Upper lobe of left lung (tissue), 6 donors: ENCODE measurements around the gene CSNK1A1. TPM values are rescaled to one million over a fixed set of nuclear protein-coding genes. Genes with fewer than 3 reads are reported as not detected.

ENCODE experiments used
- ATAC-seq, 2 donors: fragments of 200-7000 bp; cut with Tn5 transposase; one replicate each; pipeline ENCODE4 v1.9.1; 2022; ENCODE audit warnings: mild to moderate bottlenecking in 2 of 2, moderate library complexity in 2 of 2; ENCODE audit not compliant: low FRiP score in 2 of 2
- DNase-seq, 2 donors: peaks; one replicate each; pipeline ENCODE4 v3.0.0-alpha.2; 2019 to 2020
- H3K27ac ChIP-seq, 4 donors: fragments of 200-600 bp; sonication (generic); one replicate each; pipeline ENCODE4 v1.5.1; 2016 to 2019
- H3K27me3 ChIP-seq, 4 donors: fragments of 200-600 bp; sonication (generic); one replicate each; pipeline ENCODE4 v1.5.1; 2017 to 2019
- H3K36me3 ChIP-seq, 4 donors: fragments of 200-600 bp; sonication (generic); one replicate each; pipeline ENCODE4 v1.5.1; 2016 to 2019
- H3K4me1 ChIP-seq, 4 donors: fragments of 200-600 bp; sonication (generic); one replicate each; pipeline ENCODE4 v1.5.1; 2018 to 2019
- H3K4me3 ChIP-seq, 4 donors: fragments of 200-600 bp; sonication (generic); one replicate each; pipeline ENCODE4 v1.5.1; 2017 to 2019; ENCODE audit warnings: mild to moderate bottlenecking in 2 of 4, moderate library complexity in 1 of 4
- H3K9me3 ChIP-seq, 4 donors: fragments of 200-600 bp; sonication (generic); one replicate each; pipeline ENCODE4 v1.5.1; 2018 to 2019
- EP300 ChIP-seq, 4 donors: sonication (generic); formaldehyde crosslinking; IDR thresholded peaks; one replicate each; pipeline ENCODE4 v1.5.1; 2017; ENCODE audit warnings: antibody characterized with exemption in 4 of 4, control low read depth in 2 of 4
- POLR2A ChIP-seq, 4 donors: fragments of 450-650 bp; IDR thresholded peaks; one replicate each; pipeline ENCODE4 v1.5.1; 2016 to 2017; ENCODE audit warnings: antibody characterized with exemption in 4 of 4, mild to moderate bottlenecking in 2 of 4
- POLR2AphosphoS5 ChIP-seq, 2 donors: sonication (generic); formaldehyde crosslinking; IDR thresholded peaks; one replicate each; pipeline ENCODE4 v1.5.1; 2017; ENCODE audit warnings: antibody characterized with exemption in 2 of 2
- WGBS, 2 donors: methylation state at CpG; one replicate each; pipeline ENCODE4 v1.1.5; 2017 to 2018; 5-methylcytosine and 5-hydroxymethylcytosine counted together
- total RNA-seq, 6 donors: library from RNA; depleted of rRNA in 4 of 6; stranded (reverse); fragments of >200 nt in 4 of 6; gene quantifications; one replicate each; pipeline versions ENCODE4 v1.1.0 to v1.2.1, GENCODE V29; 2016 to 2021
- TF ChIP-seq, protein P1 (sequence below), 6 experiments: fragments of 450-650 bp in 4 of 6; fragments of 200-600 bp in 2 of 6; sonication (generic) in 2 of 6; IDR thresholded peaks; one replicate each; pipeline ENCODE4 v1.5.1; 2016 to 2019; ENCODE audit warnings: antibody characterized with exemption in 6 of 6
- donor health status: DM: no; HTN: no; CAD: no; lungs with moderate emphysema.
- donor health status: DM: no; HTN: yes; CAD: no; lungs with severe emphysema.

The CSNK1A1 gene
- total RNA-seq, 6 donors from 2014 or later, result 153 to 215 (median 202) TPM

DNA sequence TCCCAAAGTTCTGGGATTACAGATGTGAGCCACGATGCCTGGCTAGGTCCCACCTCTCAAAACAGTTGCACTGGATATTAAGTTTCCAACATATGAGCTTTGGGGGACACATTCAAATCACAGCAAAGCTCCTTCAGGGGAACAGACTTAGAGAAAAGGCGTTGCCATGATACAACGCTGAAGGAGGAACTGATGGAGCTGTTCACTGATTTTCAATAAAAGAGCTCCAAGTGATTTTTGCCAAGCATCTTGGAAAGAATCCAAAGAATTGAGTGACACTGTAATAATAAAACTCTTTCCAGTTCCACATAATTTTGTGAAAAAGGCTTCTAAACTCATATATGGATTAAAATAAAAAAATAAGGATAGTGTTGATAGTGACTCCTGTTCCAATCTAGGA, 72.5 kb downstream of the CSNK1A1 start:
- Histone ChIP-seq H3K27ac (no peak overlapping the region), H3K4me1 (peaks cover 0 to 5% (median 0%) of the 10 kb centered on the region in 4 donors), H3K27me3 (no peaks in the 10 kb centered on the region), H3K4me3 (no peak overlapping the region), H3K36me3 (no peaks in the 10 kb centered on the region), H3K9me3 (no peaks in the 10 kb centered on the region)
- no peak for ATAC-seq
- 77 to 82% methylated on average over 3 of the region's 3 CpGs for WGBS, 2 donors
- DNase-seq, result no peak
- TF ChIP-seq POLR2AphosphoS5 (IDR thresholded peaks at IDR 0.05), result no peak
- TF ChIP-seq, protein P1, sequence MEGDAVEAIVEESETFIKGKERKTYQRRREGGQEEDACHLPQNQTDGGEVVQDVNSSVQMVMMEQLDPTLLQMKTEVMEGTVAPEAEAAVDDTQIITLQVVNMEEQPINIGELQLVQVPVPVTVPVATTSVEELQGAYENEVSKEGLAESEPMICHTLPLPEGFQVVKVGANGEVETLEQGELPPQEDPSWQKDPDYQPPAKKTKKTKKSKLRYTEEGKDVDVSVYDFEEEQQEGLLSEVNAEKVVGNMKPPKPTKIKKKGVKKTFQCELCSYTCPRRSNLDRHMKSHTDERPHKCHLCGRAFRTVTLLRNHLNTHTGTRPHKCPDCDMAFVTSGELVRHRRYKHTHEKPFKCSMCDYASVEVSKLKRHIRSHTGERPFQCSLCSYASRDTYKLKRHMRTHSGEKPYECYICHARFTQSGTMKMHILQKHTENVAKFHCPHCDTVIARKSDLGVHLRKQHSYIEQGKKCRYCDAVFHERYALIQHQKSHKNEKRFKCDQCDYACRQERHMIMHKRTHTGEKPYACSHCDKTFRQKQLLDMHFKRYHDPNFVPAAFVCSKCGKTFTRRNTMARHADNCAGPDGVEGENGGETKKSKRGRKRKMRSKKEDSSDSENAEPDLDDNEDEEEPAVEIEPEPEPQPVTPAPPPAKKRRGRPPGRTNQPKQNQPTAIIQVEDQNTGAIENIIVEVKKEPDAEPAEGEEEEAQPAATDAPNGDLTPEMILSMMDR (IDR thresholded peaks at IDR 0.05), result no peak
- TF ChIP-seq EP300 (IDR thresholded peaks at IDR 0.05), result no peak
- no peak for TF ChIP-seq POLR2A (IDR thresholded peaks at IDR 0.05)

DNA sequence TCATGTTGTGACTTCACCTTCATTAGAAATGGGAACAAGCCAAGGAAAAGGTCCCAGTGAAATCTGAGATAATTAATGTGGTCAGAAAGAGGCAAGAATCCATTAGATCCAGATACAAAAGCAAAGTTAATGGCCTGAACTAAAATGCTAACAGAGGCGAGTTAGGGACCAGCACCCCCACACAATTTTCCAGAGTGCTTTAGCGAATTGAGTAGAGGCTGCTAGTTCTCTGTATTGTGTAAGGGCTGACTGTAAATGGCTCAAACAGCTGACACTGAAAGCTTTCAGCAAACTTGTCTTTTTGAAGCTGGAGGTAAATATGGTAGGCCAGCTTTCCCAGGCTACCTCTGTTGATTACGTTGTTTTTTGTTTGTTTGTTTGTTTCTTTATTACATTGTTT, 75.5 kb downstream of the CSNK1A1 start:
- TF ChIP-seq EP300 (IDR thresholded peaks at IDR 0.05), result no peak
- no peak for TF ChIP-seq POLR2A (IDR thresholded peaks at IDR 0.05)
- TF ChIP-seq POLR2AphosphoS5 (IDR thresholded peaks at IDR 0.05), result no peak
- TF ChIP-seq, protein P1 (IDR thresholded peaks at IDR 0.05), result no peak
- WGBS, 2 donors, result 73 to 82% methylated on average over 3 of the region's 3 CpGs
- Histone ChIP-seq H3K36me3 (no peaks in the 10 kb centered on the region), H3K9me3 (no peaks in the 10 kb centered on the region), H3K27me3 (no peaks in the 10 kb centered on the region), H3K4me1 (peaks cover 11 to 17% (median 13%) of the 10 kb centered on the region in 4 donors), H3K4me3 (no peak overlapping the region), H3K27ac (no peak overlapping the region)
- DNase-seq (no peak), ATAC-seq (no peak)

DNA sequence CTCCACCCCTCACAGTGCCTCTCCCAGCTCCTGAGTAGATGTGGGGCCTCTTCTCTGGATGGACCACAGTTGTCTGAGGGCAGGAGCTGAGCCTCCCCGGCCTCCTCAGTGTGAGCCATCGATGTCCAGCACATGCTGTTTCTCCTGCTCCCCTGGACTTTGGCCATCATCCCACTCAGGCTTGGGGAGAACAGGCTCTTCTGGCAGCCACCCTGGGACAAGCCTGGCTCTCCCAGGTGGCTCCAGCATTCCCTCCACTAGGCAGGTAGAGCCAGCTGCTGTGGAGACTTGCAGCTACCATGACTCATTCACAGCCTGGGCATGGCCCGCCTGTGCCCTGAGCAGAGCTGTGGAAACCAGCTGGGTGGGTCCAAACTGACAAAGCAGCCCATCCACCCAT, 77.0 kb downstream of the CSNK1A1 start:
- Histone ChIP-seq H3K4me3 (no peak overlapping the region), H3K27ac (no peak overlapping the region), H3K4me1 (peaks cover 11 to 27% (median 15%) of the 10 kb centered on the region in 4 donors), H3K27me3 (no peaks in the 10 kb centered on the region), H3K9me3 (no peaks in the 10 kb centered on the region), H3K36me3 (no peaks in the 10 kb centered on the region)
- TF ChIP-seq POLR2AphosphoS5 (IDR thresholded peaks at IDR 0.05), result no peak
- TF ChIP-seq, protein P1 (IDR thresholded peaks at IDR 0.05), result peak in 1 of 6 experiments; percentile 14
- TF ChIP-seq EP300 (IDR thresholded peaks at IDR 0.05), result no peak
- WGBS, 2 donors, result 77 to 100% methylated on average over 2 to 3 of the region's 3 CpGs
- ATAC-seq (peak in 1 of 2 donors; percentile 9), DNase-seq (no peak)

DNA sequence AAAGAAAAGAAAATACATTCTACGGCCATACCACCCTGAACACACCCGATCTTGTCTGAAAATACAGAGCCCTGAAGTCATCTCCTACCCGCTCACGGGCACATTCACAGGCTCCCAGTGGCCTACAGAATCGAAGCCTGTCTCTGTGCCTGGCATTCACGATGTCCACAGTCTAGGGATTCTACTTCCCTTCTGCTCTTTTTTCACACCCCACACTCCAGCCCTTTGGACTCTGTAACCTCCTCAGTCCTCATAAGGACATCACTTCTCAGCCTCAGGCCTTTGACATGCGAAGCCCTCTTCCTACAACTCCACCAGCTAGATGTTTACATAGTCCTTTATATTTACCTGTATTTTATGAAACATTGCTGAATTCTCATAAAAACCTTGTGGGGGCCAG, 77.8 kb downstream of the CSNK1A1 start:
- no peak for ATAC-seq
- Histone ChIP-seq H3K36me3 (no peaks in the 10 kb centered on the region), H3K27ac (no peak overlapping the region), H3K4me1 (peaks cover 11 to 27% (median 15%) of the 10 kb centered on the region in 4 donors), H3K27me3 (no peaks in the 10 kb centered on the region), H3K9me3 (no peaks in the 10 kb centered on the region), H3K4me3 (no peak overlapping the region)
- no peak for DNase-seq
- no peak for TF ChIP-seq POLR2AphosphoS5 (IDR thresholded peaks at IDR 0.05)
- no peak for TF ChIP-seq EP300 (IDR thresholded peaks at IDR 0.05)
- TF ChIP-seq, protein P1 (IDR thresholded peaks at IDR 0.05), result no peak
- TF ChIP-seq POLR2A (IDR thresholded peaks at IDR 0.05), result no peak
- WGBS, 2 donors, result 87 to 94% methylated on average over 7 of the region's 7 CpGs

DNA sequence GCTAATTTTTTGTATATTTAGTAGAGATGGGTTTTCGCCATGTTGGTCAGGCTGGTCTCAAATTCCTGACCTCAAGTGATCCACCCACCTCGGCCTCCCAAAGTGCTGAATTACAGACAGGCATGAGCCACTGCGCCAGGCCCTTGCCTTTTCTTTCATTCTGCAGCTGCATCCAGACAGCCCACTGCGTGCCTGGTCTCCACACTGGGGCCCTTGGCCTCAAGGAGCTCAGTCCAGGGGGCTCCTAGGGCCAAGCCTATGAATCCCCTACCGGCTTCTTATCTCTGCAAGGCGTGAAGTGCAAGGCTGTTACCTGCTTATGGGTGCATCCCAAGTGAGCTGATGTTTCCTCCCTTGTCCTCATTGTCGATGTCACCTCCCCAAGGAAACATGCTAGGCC, 78.8 kb downstream of the CSNK1A1 start:
- H3K27me3 ChIP-seq, result no peaks in the 10 kb centered on the region
- H3K27ac ChIP-seq, result peak overlapping the region in 1 of 4 donors; percentile 43
- DNase-seq (no peak), ATAC-seq (no peak)
- no peak for TF ChIP-seq EP300 (IDR thresholded peaks at IDR 0.05)
- TF ChIP-seq POLR2A (IDR thresholded peaks at IDR 0.05), result no peak
- no peak overlapping the region for H3K4me3 ChIP-seq
- no peaks in the 10 kb centered on the region for H3K9me3 ChIP-seq
- no peaks in the 10 kb centered on the region for H3K36me3 ChIP-seq
- WGBS, 2 donors, result 81 to 94% methylated on average over 5 to 7 of the region's 7 CpGs
- H3K4me1 ChIP-seq, result peaks cover 11 to 27% (median 15%) of the 10 kb centered on the region in 4 donors
